Panc1 (cell line): ENCODE data around the gene APCDD1. TPM values are rescaled to one million over a fixed set of nuclear protein-coding genes. Genes with fewer than 3 reads are reported as not detected.
"Not testable (repeated sequence)": the region's sequence is repeated elsewhere in the genome, so short reads cannot be mapped to it uniquely, and the experiment has no call there.

Experiments
- ATAC-seq: fragments of 200-7000 bp; cut with Tn5 transposase; 2 replicates; pipeline ENCODE4 v1.9.1; 2020; ENCODE audit warnings: mild to moderate bottlenecking, moderate library complexity
- BruUV-seq: library from RNA; stranded (reverse); fragments of 400-500 nt; replicated peaks from 2 replicates; lab custom pipeline; 2021; lab: Mats Ljungman, UMichigan
- CTCF ChIA-PET: fragments of 300-600 bp; sonication (Branson Sonifier 250); formaldehyde crosslinking; loops from one replicate; lab custom pipeline; 2022; ENCODE audit warnings: antibody characterized with exemption; lab: Charles Lee
- POLR2A ChIA-PET: fragments of 300-600 bp; sonication (Branson Sonifier 250); formaldehyde crosslinking; loops from one replicate; lab custom pipeline; 2022; ENCODE audit warnings: antibody characterized with exemption; lab: Charles Lee
- DNase-seq: peaks from one replicate; pipeline ENCODE4 v3.0.0-alpha.2; 2010; ENCODE audit warnings: low read depth, low spot score
- H3K27ac ChIP-seq: 2 replicates; pipeline ENCODE4 v1.5.1; 2011; ENCODE audit warnings: mild to moderate bottlenecking, low read length, inconsistent platforms
- H3K27me3 ChIP-seq: fragments of 200-500 bp; sonication (Bioruptor generic); 2 replicates; pipeline ENCODE4 v1.6.0; 2014; ENCODE audit warnings: low read length, inconsistent platforms; ENCODE audit not compliant: control insufficient read depth, insufficient read depth
- H3K36me3 ChIP-seq: fragments of 200-500 bp; sonication (Bioruptor generic); 2 replicates; pipeline ENCODE4 v1.5.1; 2014; ENCODE audit warnings: inconsistent platforms, mild to moderate bottlenecking, low read length, moderate library complexity; ENCODE audit not compliant: control insufficient read depth, insufficient read depth
- H3K4me1 ChIP-seq: 2 replicates; pipeline ENCODE4 v1.5.1; 2011; ENCODE audit warnings: inconsistent platforms, mild to moderate bottlenecking, low read length, moderate library complexity; ENCODE audit not compliant: control insufficient read depth, insufficient read depth
- H3K4me3 ChIP-seq, 2 experiments: 2 replicates each; pipeline ENCODE4 v1.5.1; 2011 to 2012; ENCODE audit warnings: low read depth in 2 of 2, low read length in 2 of 2, mild to moderate bottlenecking in 2 of 2, inconsistent platforms in 1 of 2, moderate library complexity in 1 of 2
- H3K9me3 ChIP-seq: fragments of 200-500 bp; sonication (Bioruptor generic); 2 replicates; pipeline ENCODE4 v1.5.1; 2014; ENCODE audit warnings: low read depth, mild to moderate bottlenecking, inconsistent platforms, low read length, moderate library complexity; ENCODE audit not compliant: control insufficient read depth, insufficient read depth
- CTCF ChIP-seq: fragments of 450-650 bp; IDR thresholded peaks from 2 replicates; pipeline ENCODE4 v1.5.1; 2017; ENCODE audit warnings: mild to moderate bottlenecking
- POLR2AphosphoS5 ChIP-seq: IDR thresholded peaks from 2 replicates; pipeline ENCODE4 v1.6.1; 2012; ENCODE audit warnings: mild to moderate bottlenecking, low read depth, low read length, moderate library complexity
- SIN3A ChIP-seq: IDR thresholded peaks from 2 replicates; pipeline ENCODE4 v1.6.1; 2012; ENCODE audit warnings: low read depth, mild to moderate bottlenecking, low read length, moderate library complexity, borderline replicate concordance; ENCODE audit not compliant: insufficient read depth
- TCF7L2 ChIP-seq: IDR thresholded peaks from 2 replicates; pipeline ENCODE4 v1.6.1; 2011; ENCODE audit warnings: mild to moderate bottlenecking, low read depth, low read length, inconsistent platforms
- in situ Hi-C: cut with HindIII; loops from 2 replicates; pipeline ENCODE4 v1.10.0; 2016; ENCODE audit warnings: low sequenced_read_pairs, low pct_unique_long_range_greater_than_20kb
- intact Hi-C: fragments of 100-400 bp; cut with micrococcal nuclease; formaldehyde crosslinking; loops from one replicate; pipeline ENCODE4 v1.10.0; 2022; ENCODE audit not compliant: unreplicated experiment
- total RNA-seq: library from RNA; stranded (reverse); gene quantifications from one replicate; pipeline ENCODE4 v1.2.1, GENCODE V29; 2021; ENCODE audit not compliant: unreplicated experiment
- TF ChIP-seq, protein P1 (sequence below), 2 experiments: IDR thresholded peaks; 2 replicates each; pipeline ENCODE4 v1.6.1; 2011 to 2012; ENCODE audit warnings: low read depth in 2 of 2, control low read depth in 1 of 2, low read length in 1 of 2, mild to moderate bottlenecking in 1 of 2, moderate library complexity in 1 of 2; ENCODE audit not compliant: insufficient read depth in 1 of 2

APCDD1 gene
- total RNA-seq, 1 experiment from 2014 or later = 0.36 TPM

GRCh38 chr18:10500038-10500437 lies 45.6 kb downstream of the APCDD1 start:
- Histone ChIP-seq H3K4me1 (no peaks in the 10 kb centered on the region), H3K9me3 (peaks cover 4% of the 10 kb centered on the region; the same call in 1 of the 2 replicates), H3K36me3 (no peaks in the 10 kb centered on the region), H3K27me3 (no peaks in the 10 kb centered on the region; the same call in 1 of the 2 replicates), H3K27ac (no peak overlapping the region), H3K4me3 (no peak overlapping the region)
- in situ Hi-C loops (no loop called here), intact Hi-C loops (no loop called here)
- BruUV-seq = no TSS peak
- DNase-seq (no peak), ATAC-seq (no peak)
- TF ChIP-seq SIN3A = no peak
- TF ChIP-seq POLR2AphosphoS5 = no peak
- TF ChIP-seq, protein P1, sequence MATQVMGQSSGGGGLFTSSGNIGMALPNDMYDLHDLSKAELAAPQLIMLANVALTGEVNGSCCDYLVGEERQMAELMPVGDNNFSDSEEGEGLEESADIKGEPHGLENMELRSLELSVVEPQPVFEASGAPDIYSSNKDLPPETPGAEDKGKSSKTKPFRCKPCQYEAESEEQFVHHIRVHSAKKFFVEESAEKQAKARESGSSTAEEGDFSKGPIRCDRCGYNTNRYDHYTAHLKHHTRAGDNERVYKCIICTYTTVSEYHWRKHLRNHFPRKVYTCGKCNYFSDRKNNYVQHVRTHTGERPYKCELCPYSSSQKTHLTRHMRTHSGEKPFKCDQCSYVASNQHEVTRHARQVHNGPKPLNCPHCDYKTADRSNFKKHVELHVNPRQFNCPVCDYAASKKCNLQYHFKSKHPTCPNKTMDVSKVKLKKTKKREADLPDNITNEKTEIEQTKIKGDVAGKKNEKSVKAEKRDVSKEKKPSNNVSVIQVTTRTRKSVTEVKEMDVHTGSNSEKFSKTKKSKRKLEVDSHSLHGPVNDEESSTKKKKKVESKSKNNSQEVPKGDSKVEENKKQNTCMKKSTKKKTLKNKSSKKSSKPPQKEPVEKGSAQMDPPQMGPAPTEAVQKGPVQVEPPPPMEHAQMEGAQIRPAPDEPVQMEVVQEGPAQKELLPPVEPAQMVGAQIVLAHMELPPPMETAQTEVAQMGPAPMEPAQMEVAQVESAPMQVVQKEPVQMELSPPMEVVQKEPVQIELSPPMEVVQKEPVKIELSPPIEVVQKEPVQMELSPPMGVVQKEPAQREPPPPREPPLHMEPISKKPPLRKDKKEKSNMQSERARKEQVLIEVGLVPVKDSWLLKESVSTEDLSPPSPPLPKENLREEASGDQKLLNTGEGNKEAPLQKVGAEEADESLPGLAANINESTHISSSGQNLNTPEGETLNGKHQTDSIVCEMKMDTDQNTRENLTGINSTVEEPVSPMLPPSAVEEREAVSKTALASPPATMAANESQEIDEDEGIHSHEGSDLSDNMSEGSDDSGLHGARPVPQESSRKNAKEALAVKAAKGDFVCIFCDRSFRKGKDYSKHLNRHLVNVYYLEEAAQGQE (IDR thresholded peaks at IDR 0.05; ENCODE audit: insufficient read depth in 1 of 2, low read depth in 2 of 2, low read length in 1 of 2) = no peak
- ChIA-PET CTCF (no interaction called here), POLR2A (no interaction called here)

- H3K27me3 ChIP-seq = no peaks in the 10 kb centered on the region; the same call in 1 of the 2 replicates
- POLR2A ChIA-PET = no interaction called here
These were observed 50.3 kb downstream of the APCDD1 start for GRCh38 chr18:10504723-10505122.

GRCh38 chr18:10505892-10506291 lies 51.5 kb downstream of the APCDD1 start:
- intact Hi-C loops, BruUV-seq, H3K9me3 ChIP-seq, CTCF ChIA-PET, H3K27me3 ChIP-seq, H3K36me3 ChIP-seq, H3K4me1 ChIP-seq, ATAC-seq, DNase-seq, POLR2A ChIA-PET, H3K27ac ChIP-seq, H3K4me3 ChIP-seq, in situ Hi-C loops: not testable (repeated sequence)

More at GRCh38 chr18:10504723-10505122, 50.3 kb downstream of the APCDD1 start:
- TF ChIP-seq CTCF (no peak), POLR2AphosphoS5 (no peak), TCF7L2 (no peak), SIN3A (no peak)
- TF ChIP-seq, protein P1 (IDR thresholded peaks at IDR 0.05; ENCODE audit: insufficient read depth in 1 of 2, low read depth in 2 of 2, low read length in 1 of 2) = no peak
- CTCF ChIA-PET = no interaction called here
- ATAC-seq (no peak), DNase-seq (no peak)
- intact Hi-C loops (no loop called here), in situ Hi-C loops (no loop called here)
- Histone ChIP-seq H3K4me1 (no peaks in the 10 kb centered on the region), H3K27ac (no peak overlapping the region), H3K36me3 (no peaks in the 10 kb centered on the region), H3K9me3 (peaks cover 4% of the 10 kb centered on the region; the same call in 1 of the 2 replicates), H3K4me3 (no peak overlapping the region)
- BruUV-seq = no TSS peak
